Endothelial cell of umbilical vein (primary cell): Measurements from ENCODE around the gene PAFAH2. TPM values are rescaled to one million over a fixed set of nuclear protein-coding genes. Genes with fewer than 3 reads are reported as not detected.

Experiments
- BruUV-seq: library from RNA; stranded (reverse); fragments of 400-500 nt; replicated peaks from 2 replicates; lab custom pipeline; 2021; lab: Mats Ljungman, UMichigan
- CTCF ChIA-PET: fragments of 300-600, 350-600 bp; sonication (Branson Sonifier 250); formaldehyde crosslinking; loops from one replicate; lab custom pipeline; 2021; ENCODE audit warnings: antibody characterized with exemption, inconsistent platforms; lab: Charles Lee
- POLR2A ChIA-PET: fragments of 300-600, 350-600 bp; sonication (Branson Sonifier 250); formaldehyde crosslinking; loops from one replicate; lab custom pipeline; 2021; ENCODE audit warnings: antibody characterized with exemption, inconsistent platforms; lab: Charles Lee
- DNase-seq: peaks from one replicate; pipeline ENCODE4 v3.0.0-alpha.2; 2011; ENCODE audit warnings: low read depth, low spot score
- FAIRE-seq: peaks from 2 replicates; lab custom pipeline; 2011; peaks lifted over from hg19 to GRCh38; lab: Jason Lieb, UNC
- H2AFZ ChIP-seq: 2 replicates; pipeline ENCODE4 v1.6.0; 2012; ENCODE audit warnings: low read depth, low read length, control low read depth, inconsistent platforms
- H3K27ac ChIP-seq: 2 replicates; pipeline ENCODE4 v1.5.1; 2011; ENCODE audit warnings: low read depth, mild to moderate bottlenecking, control low read depth, low read length, moderate library complexity; ENCODE audit not compliant: insufficient read depth
- H3K27me3 ChIP-seq, 2 experiments: 2 replicates each; pipeline versions ENCODE4 v1.6.0 to v1.6.1; 2011; ENCODE audit warnings: low read length in 2 of 2, mixed read lengths in 1 of 2; ENCODE audit not compliant: control insufficient read depth in 2 of 2, insufficient read depth in 2 of 2
- H3K36me3 ChIP-seq, 2 experiments: 2 replicates in 1 of 2; 3 replicates in 1 of 2; pipeline ENCODE4 v1.5.1; 2011; ENCODE audit warnings: low read length in 2 of 2, mild to moderate bottlenecking in 1 of 2, moderate library complexity in 1 of 2; ENCODE audit not compliant: control insufficient read depth in 2 of 2, insufficient read depth in 2 of 2; ENCODE audit errors: extremely low read depth in 1 of 2
- H3K4me1 ChIP-seq: 3 replicates; pipeline ENCODE4 v1.5.1; 2011; ENCODE audit warnings: mild to moderate bottlenecking, low read length; ENCODE audit not compliant: control insufficient read depth, insufficient read depth; ENCODE audit errors: extremely low read depth
- H3K4me2 ChIP-seq: 2 replicates; pipeline ENCODE4 v1.6.1; 2011; ENCODE audit warnings: low read length, control low read depth, mixed read lengths; ENCODE audit not compliant: insufficient read depth
- H3K4me3 ChIP-seq, 3 experiments: fragments of 200-600 bp in 1 of 3; sonication (generic), shearing (Covaris generic) in 1 of 3; replicated peaks in 1 of 3; 2 replicates each; pipeline ENCODE4 v1.5.1; 2011 to 2016; ENCODE audit warnings: control low read depth in 3 of 3, low read length in 3 of 3, mild to moderate bottlenecking in 2 of 3, inconsistent platforms in 1 of 3, low read depth in 1 of 3, moderate library complexity in 1 of 3; ENCODE audit not compliant: insufficient read depth in 1 of 3
- H3K79me2 ChIP-seq: 2 replicates; pipeline ENCODE4 v1.6.0; 2012; ENCODE audit warnings: low read length, inconsistent platforms; ENCODE audit not compliant: control insufficient read depth, insufficient read depth
- H3K9ac ChIP-seq: replicated peaks from 2 replicates; pipeline ENCODE3; 2011; ENCODE audit warnings: low read length, control low read depth; ENCODE audit not compliant: insufficient read depth; ENCODE audit errors: extremely low read depth
- H3K9me1 ChIP-seq: replicated peaks from 3 replicates; pipeline ENCODE4 v1.6.0; 2011; ENCODE audit warnings: mild to moderate bottlenecking, low read length; ENCODE audit not compliant: control insufficient read depth, insufficient read depth; ENCODE audit errors: extremely low read depth
- H3K9me3 ChIP-seq: replicated peaks from 2 replicates; pipeline ENCODE4 v1.5.1; 2012; ENCODE audit warnings: low read length, inconsistent platforms; ENCODE audit not compliant: control insufficient read depth, insufficient read depth
- H4K20me1 ChIP-seq: replicated peaks from 2 replicates; pipeline ENCODE3; 2011; ENCODE audit warnings: mild to moderate bottlenecking, low read length; ENCODE audit not compliant: control insufficient read depth, insufficient read depth; ENCODE audit errors: extremely low read depth
- EZH2 ChIP-seq: IDR thresholded peaks from 2 replicates; pipeline ENCODE4 v1.6.1; 2012; ENCODE audit warnings: borderline replicate concordance, low read depth, mild to moderate bottlenecking, moderate library complexity, low read length, inconsistent platforms; ENCODE audit not compliant: severe bottlenecking
- FOS ChIP-seq: IDR thresholded peaks from 2 replicates; pipeline ENCODE4 v1.6.1; 2011; ENCODE audit warnings: mild to moderate bottlenecking, low read length, moderate library complexity, borderline replicate concordance; ENCODE audit not compliant: insufficient read depth
- GATA2 ChIP-seq: IDR thresholded peaks from 2 replicates; pipeline ENCODE4 v1.7.0; 2011; ENCODE audit warnings: low read depth, mild to moderate bottlenecking, moderate library complexity, mixed read lengths, low read length; ENCODE audit not compliant: insufficient read length, insufficient read depth
- JUN ChIP-seq: IDR thresholded peaks from 2 replicates; pipeline ENCODE4 v1.6.1; 2011; ENCODE audit warnings: borderline replicate concordance, low read depth; ENCODE audit not compliant: insufficient read length, insufficient read depth
- MYC ChIP-seq: IDR thresholded peaks from one replicate; pipeline ENCODE4 v1.6.1; 2011; ENCODE audit warnings: mild to moderate bottlenecking, low read depth, low read length
- POLR2A ChIP-seq: IDR thresholded peaks from 2 replicates; pipeline ENCODE4 v1.6.1; 2012; ENCODE audit warnings: low read depth, mild to moderate bottlenecking, control low read depth, low read length
- POLR2AphosphoS5 ChIP-seq: IDR thresholded peaks from 2 replicates; pipeline ENCODE4 v1.6.1; 2012; ENCODE audit warnings: low read depth, mild to moderate bottlenecking, control low read depth, low read length, moderate library complexity; ENCODE audit not compliant: insufficient read depth
- dilution Hi-C: fragments of 300-500 bp; cut with MboI; formaldehyde crosslinking; loops from one replicate; pipeline ENCODE4 v1.15.0; 2019; ENCODE audit warnings: low sequenced_read_pairs; ENCODE audit not compliant: extremely low pct_ligation_motif_present
- intact Hi-C: fragments of 100-400 bp; cut with micrococcal nuclease; formaldehyde crosslinking; loops from one replicate; pipeline ENCODE4 v1.10.0; 2022
- polyA plus RNA-seq, 4 experiments: library from polyadenylated mRNA; depleted of rRNA in 3 of 4; stranded (reverse) in 3 of 4; unstranded in 1 of 4; fragments of >200 nt; gene quantifications; 2 replicates each; pipeline versions ENCODE4 v1.2.1 to v1.2.3, GENCODE V29; 2011 to 2012; ENCODE audit warnings: missing spikeins in 1 of 4
- total RNA-seq: library from RNA; stranded (reverse); gene quantifications from 2 replicates; pipeline ENCODE4 v1.2.3, GENCODE V29; 2021
- TF ChIP-seq, protein P1 (sequence below), 2 donors: IDR thresholded peaks; 1 replicate in 1 of 2; 2 replicates in 1 of 2; pipeline ENCODE4 v1.5.1; 2011; ENCODE audit warnings: low read length in 2 of 2, mild to moderate bottlenecking in 2 of 2, moderate library complexity in 2 of 2, control low read depth in 1 of 2, inconsistent platforms in 1 of 2, low read depth in 1 of 2; ENCODE audit not compliant: insufficient read depth in 1 of 2; ENCODE audit errors: extremely low read depth in 1 of 2
- TF ChIP-seq, protein P2 (sequence below): IDR thresholded peaks from 2 replicates; pipeline ENCODE4 v1.6.1; 2011; ENCODE audit not compliant: insufficient read depth, insufficient read length

PAFAH2 gene
- total and polyA plus RNA-seq, 2 donors (not counting 3 experiments of a cell fraction or from before 2014, with no cell fraction given), result 6.0 to 6.9 TPM

DNA sequence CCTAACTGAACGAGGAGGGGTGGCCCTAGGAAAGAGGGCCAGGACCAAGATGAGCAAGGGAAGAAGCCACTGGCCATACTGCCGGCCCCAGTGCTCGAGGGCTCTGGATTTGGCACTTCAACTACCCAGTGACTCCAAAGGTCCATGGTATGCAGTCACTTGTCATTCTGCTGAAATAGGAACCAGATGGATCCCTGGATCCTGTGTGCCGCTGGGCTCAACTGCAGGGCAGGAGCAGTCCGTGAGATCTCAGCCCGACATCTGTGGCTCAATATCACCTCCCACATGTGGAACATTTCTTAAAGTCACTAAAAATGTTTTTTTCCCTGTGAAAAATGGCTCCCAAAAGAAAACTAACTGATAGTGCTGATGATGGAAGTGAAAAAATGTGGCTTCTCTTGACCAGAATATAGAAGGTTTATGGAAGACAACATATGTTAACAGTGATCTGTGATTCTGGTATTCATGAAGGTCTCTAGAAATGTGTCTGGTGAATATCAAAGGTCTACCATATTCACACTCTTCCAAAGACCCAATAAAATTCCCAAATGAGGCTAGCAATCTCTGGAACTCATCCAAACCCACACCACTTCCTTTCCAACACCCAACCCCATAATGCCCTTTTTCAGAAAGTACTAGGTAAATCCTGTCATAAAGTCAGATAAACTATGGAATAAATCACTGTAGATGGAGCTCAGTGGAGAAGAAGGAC is 24.1 kb downstream of the PAFAH2 start:
- DNase-seq (no peak), FAIRE-seq (no peak)
- no TSS peak for BruUV-seq
- Histone ChIP-seq H3K27me3 (no peaks in the 10 kb centered on the region), H3K79me2 (no peaks in the 10 kb centered on the region), H2AFZ (no peak overlapping the region), H3K9ac (no peak overlapping the region), H3K9me3 (no peaks in the 10 kb centered on the region), H3K4me3 (no peak overlapping the region), H3K4me2 (no peak overlapping the region), H3K27ac (no peak overlapping the region), H3K9me1 (no peaks in the 10 kb centered on the region), H3K4me1 (no peaks in the 10 kb centered on the region), H3K36me3 (peaks cover 0 to 9% of the 10 kb centered on the region in 2 experiments), H4K20me1 (no peaks in the 10 kb centered on the region)
- POLR2A ChIA-PET, result no interaction called here
- CTCF ChIA-PET, result no interaction called here
- dilution Hi-C loops (no loop called here), intact Hi-C loops (no loop called here)
- no peak for TF ChIP-seq GATA2
- no peak for TF ChIP-seq JUN
- TF ChIP-seq, protein P1, sequence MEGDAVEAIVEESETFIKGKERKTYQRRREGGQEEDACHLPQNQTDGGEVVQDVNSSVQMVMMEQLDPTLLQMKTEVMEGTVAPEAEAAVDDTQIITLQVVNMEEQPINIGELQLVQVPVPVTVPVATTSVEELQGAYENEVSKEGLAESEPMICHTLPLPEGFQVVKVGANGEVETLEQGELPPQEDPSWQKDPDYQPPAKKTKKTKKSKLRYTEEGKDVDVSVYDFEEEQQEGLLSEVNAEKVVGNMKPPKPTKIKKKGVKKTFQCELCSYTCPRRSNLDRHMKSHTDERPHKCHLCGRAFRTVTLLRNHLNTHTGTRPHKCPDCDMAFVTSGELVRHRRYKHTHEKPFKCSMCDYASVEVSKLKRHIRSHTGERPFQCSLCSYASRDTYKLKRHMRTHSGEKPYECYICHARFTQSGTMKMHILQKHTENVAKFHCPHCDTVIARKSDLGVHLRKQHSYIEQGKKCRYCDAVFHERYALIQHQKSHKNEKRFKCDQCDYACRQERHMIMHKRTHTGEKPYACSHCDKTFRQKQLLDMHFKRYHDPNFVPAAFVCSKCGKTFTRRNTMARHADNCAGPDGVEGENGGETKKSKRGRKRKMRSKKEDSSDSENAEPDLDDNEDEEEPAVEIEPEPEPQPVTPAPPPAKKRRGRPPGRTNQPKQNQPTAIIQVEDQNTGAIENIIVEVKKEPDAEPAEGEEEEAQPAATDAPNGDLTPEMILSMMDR (IDR thresholded peaks at IDR 0.05; ENCODE audit: extremely low read depth in 1 of 2, insufficient read depth in 1 of 2, low read depth in 1 of 2, low read length in 2 of 2), result no peak
- TF ChIP-seq POLR2A, result no peak
- no peak for TF ChIP-seq POLR2AphosphoS5
- no peak for TF ChIP-seq EZH2
- TF ChIP-seq MYC, result no peak
- no peak for TF ChIP-seq FOS
- TF ChIP-seq, protein P2, sequence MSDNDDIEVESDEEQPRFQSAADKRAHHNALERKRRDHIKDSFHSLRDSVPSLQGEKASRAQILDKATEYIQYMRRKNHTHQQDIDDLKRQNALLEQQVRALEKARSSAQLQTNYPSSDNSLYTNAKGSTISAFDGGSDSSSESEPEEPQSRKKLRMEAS, result no peak
